Occipital lobe (tissue), 2 donors: ENCODE results near the gene CCNT1. TPM values are rescaled to one million over a fixed set of nuclear protein-coding genes. Genes with fewer than 3 reads are reported as not detected.
A peak's percentile ranks its signal among the peaks of the same experiment; 100 is the strongest.
"Not testable (repeated sequence)": the region's sequence is repeated elsewhere in the genome, so short reads cannot be mapped to it uniquely, and the experiment has no call there.

ENCODE experiments used
- DNase-seq: peaks from one replicate; lab custom pipeline; 2025; lab: John Stamatoyannopoulos, UW
- total RNA-seq: library from RNA; depleted of rRNA; stranded (reverse); fragments of >200 nt; gene quantifications from one replicate; pipeline ENCODE4 v1.2.3, GENCODE V29; 2014

The CCNT1 gene
- 44.0 TPM for total RNA-seq

- DNase-seq: peak; percentile 98
Measured at GRCh38 chr12:48716493-48717251, at the start of gene CCNT1. Gene CCNT1, minus strand, starts transcription at chr12:48716707. Its CDS starts 32 bp downstream, at chr12:48716675.

- no peak for DNase-seq
Measured at GRCh38 chr12:48765753-48766162, 49.3 kb upstream of the CCNT1 start.

GRCh38 chr12:48764521-48764920 lies 48.0 kb upstream of the CCNT1 start:
- DNase-seq: no peak

- no peak for DNase-seq
Measured at GRCh38 chr12:48758737-48759136, 42.2 kb upstream of the CCNT1 start.

- DNase-seq: no peak
Measured at GRCh38 chr12:48758186-48758585, 41.7 kb upstream of the CCNT1 start.

- DNase-seq: no peak
Measured at GRCh38 chr12:48750769-48751356, 34.4 kb upstream of the CCNT1 start.

GRCh38 chr12:48750215-48750614 lies 33.7 kb upstream of the CCNT1 start:
- no peak for DNase-seq

- no peak for DNase-seq
Measured at GRCh38 chr12:48744251-48745008, 27.9 kb upstream of the CCNT1 start.

- no peak for DNase-seq
Measured at GRCh38 chr12:48739618-48740269, 23.2 kb upstream of the CCNT1 start.

- DNase-seq: no peak
Measured at GRCh38 chr12:48736456-48736855, 19.9 kb upstream of the CCNT1 start.

GRCh38 chr12:48728807-48729206 lies 12.3 kb upstream of the CCNT1 start:
- no peak for DNase-seq

- DNase-seq: not testable (repeated sequence)
Measured at GRCh38 chr12:48720737-48721136, 4.2 kb upstream of the CCNT1 start.

- DNase-seq: not testable (repeated sequence)
Measured at GRCh38 chr12:48720171-48720570, 3.7 kb upstream of the CCNT1 start.

- DNase-seq: not testable (repeated sequence)
Measured at GRCh38 chr12:48719002-48719401, 2.5 kb upstream of the CCNT1 start.

- no peak for DNase-seq
Measured at GRCh38 chr12:48717252-48717695, 767 bp upstream of the CCNT1 start.

GRCh38 chr12:48716168-48716492 lies 377 bp downstream of the CCNT1 start:
- no peak for DNase-seq

GRCh38 chr12:48712209-48712608 lies 4.3 kb downstream of the CCNT1 start:
- no peak for DNase-seq

- not testable (repeated sequence) for DNase-seq
Measured at GRCh38 chr12:48698822-48699221, 17.7 kb downstream of the CCNT1 start.

- DNase-seq: no peak
Measured at GRCh38 chr12:48696626-48697025, 19.9 kb downstream of the CCNT1 start.

- no peak for DNase-seq
Measured at GRCh38 chr12:48695859-48696258, 20.6 kb downstream of the CCNT1 start.

- no peak for DNase-seq
Measured at GRCh38 chr12:48694038-48694437, 22.5 kb downstream of the CCNT1 start.

GRCh38 chr12:48693572-48693971 lies 22.9 kb downstream of the CCNT1 start:
- DNase-seq: no peak
